IPS-20b (cell line): ENCODE results near the gene AGAP6.
"Not testable (repeated sequence)": the region's sequence is repeated elsewhere in the genome, so short reads cannot be mapped to it uniquely, and the experiment has no call there.

Experiments
- H3K27ac ChIP-seq: one replicate; pipeline ENCODE4 v1.5.1; 2013; ENCODE audit warnings: low read length
- H3K27me3 ChIP-seq: 2 replicates; pipeline ENCODE4 v1.6.1; 2013; ENCODE audit warnings: mild to moderate bottlenecking, low read length, inconsistent platforms; ENCODE audit not compliant: insufficient read depth
- H3K36me3 ChIP-seq: 2 replicates; pipeline ENCODE4 v1.6.1; 2013; ENCODE audit warnings: low read depth, mild to moderate bottlenecking, inconsistent platforms, low read length, moderate library complexity; ENCODE audit not compliant: insufficient read depth
- H3K4me1 ChIP-seq: 2 replicates; pipeline ENCODE4 v1.6.1; 2013; ENCODE audit warnings: mild to moderate bottlenecking, control low read depth, inconsistent platforms, low read length, moderate library complexity; ENCODE audit not compliant: insufficient read depth
- H3K4me3 ChIP-seq: 2 replicates; pipeline ENCODE4 v1.5.1; 2013; ENCODE audit warnings: mild to moderate bottlenecking, low read length, inconsistent platforms
- H3K9ac ChIP-seq: 2 replicates; pipeline ENCODE4 v1.6.1; 2013; ENCODE audit warnings: low read depth, mild to moderate bottlenecking, inconsistent platforms, low read length, moderate library complexity
- H3K9me3 ChIP-seq: 2 replicates; pipeline ENCODE4 v1.6.1; 2013; ENCODE audit warnings: mild to moderate bottlenecking, low read depth, low read length, inconsistent platforms; ENCODE audit not compliant: insufficient read depth

AGAP6 gene

DNA sequence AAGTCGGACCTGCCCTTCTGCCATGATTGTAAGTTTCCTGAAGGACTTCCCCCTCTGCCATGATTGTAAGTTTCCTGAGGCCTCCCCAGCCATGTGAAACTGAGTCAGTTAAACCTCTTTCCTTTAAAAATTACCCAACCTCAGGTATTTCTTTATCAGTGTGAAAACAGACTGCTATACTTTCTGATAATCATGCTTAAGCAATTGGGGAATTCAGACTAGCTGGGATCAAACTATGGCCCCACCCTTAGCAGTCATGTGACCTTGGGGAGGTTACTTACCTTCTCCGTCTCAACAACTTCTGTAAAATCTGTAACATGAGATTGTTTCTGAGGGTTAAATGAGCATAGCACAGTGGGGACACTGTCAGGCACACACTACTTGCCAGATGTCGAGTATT is 999 bp upstream of the AGAP6 start:
- not testable (repeated sequence) for H3K27me3 ChIP-seq, H3K27ac ChIP-seq, H3K4me1 ChIP-seq, H3K9me3 ChIP-seq, H3K9ac ChIP-seq, H3K36me3 ChIP-seq, H3K4me3 ChIP-seq

DNA sequence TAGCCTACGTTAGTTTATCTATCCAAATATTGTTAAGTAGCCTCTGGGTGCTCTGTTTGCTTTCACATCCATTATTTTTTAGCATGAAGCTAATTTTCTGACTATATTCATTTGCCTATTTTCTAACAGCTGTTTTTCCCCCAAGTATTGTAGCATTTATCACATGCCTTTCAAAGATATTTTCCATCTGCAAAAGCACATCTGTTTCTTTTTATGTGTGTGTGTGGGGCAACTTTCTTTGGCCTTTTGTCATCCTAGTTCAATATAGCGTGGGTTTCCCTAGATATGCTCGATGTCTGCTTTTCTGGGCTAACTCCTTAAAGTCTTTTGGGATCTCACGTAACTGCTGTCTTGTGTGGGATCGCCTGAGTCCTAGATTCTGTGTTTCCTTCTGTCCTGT is 7.1 kb downstream of the AGAP6 start:
- H3K36me3 ChIP-seq, H3K9me3 ChIP-seq, H3K27me3 ChIP-seq, H3K27ac ChIP-seq, H3K4me1 ChIP-seq, H3K4me3 ChIP-seq, H3K9ac ChIP-seq: not testable (repeated sequence)

DNA sequence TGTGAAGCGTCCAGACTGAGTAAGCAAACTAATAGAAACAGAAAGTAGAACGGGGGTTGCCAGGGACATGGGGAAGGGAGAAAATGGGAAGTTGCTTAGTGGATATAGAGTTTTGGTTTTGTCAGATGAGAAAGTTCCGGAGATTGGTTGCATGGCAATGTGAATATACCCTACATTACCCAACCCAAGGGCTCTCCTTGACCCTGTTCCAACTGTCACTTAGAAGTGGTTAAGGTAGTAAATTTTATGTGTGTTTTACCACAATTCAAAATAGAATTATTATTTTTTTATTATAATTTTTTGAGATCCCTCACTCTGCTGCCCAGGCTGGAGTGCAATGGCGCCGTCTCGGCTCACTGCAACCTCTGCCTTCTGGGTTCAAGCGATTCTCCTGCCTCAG is 25.8 kb downstream of the AGAP6 start:
- not testable (repeated sequence) for H3K9ac ChIP-seq, H3K4me1 ChIP-seq, H3K4me3 ChIP-seq, H3K9me3 ChIP-seq, H3K27me3 ChIP-seq, H3K27ac ChIP-seq, H3K36me3 ChIP-seq

DNA sequence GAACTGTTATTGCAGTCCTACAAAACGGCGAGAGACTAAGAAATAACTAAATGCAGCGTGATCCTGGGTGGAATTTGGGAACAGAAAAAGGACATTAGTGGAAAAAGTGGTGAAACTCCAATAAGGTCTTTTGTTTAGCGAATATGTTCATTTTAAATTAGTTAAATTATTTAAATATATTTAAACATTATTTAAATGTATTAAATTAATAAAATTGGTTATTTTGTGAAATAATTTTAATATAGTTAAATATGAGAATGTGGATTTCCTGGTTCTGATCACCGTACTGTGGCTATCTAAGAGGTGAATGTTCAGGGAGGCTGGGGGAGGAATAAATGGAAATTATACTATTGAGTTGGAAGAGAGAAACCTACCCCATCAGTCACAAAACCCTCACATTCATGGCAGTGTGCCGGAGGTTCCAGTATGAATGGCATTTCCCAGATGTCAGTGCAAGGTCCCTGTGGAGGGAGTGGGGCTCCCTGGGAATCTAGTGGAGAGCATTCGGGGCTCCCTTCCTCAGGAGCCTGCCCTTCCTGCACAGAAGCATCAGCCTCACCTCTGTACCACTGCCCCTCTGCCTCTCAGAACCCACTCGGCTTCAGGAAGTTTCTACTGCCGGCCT is 27.5 kb downstream of the AGAP6 start:
- not testable (repeated sequence) for H3K27me3 ChIP-seq, H3K9ac ChIP-seq, H3K4me1 ChIP-seq, H3K36me3 ChIP-seq, H3K9me3 ChIP-seq, H3K27ac ChIP-seq, H3K4me3 ChIP-seq

DNA sequence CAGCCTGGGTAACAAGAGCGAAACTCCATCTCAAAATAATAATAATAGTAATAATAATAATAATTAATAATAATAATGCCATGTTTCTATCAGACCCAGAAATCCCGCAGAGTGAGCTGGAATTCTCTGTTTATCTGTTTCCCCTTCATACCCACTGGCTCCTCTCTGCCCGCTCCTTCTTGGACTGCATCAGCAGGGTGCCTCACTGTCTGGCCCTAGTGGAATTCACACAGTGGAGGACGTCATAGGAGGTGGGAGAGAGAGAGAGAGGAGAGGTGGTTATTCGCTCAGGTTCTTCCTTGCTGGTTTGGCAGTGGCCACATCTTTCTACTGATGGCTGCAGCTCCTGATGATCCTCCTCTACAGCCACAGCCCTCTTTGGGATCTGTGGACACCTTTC is 28.7 kb downstream of the AGAP6 start:
- H3K9me3 ChIP-seq, H3K9ac ChIP-seq, H3K4me1 ChIP-seq: not testable (repeated sequence)

DNA sequence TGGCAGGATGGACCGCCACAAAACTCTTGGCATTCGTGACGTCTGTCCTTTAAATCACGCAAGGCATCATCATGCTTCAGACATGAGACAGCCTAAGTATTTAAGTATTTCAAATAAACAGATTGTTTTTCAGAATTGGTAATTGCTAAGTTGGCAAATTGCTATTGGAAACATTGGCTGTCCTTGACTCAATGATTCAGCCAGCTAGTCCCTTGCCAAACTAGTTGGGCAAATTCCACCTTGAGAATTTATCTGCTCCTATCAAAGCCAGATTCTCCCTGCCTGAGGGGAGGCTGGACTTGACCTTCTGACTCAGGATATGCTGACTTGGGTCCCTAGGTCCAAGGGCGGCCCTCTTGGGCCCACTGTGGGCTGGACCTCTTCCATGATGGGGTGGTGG is 29.4 kb downstream of the AGAP6 start:
- H3K27me3 ChIP-seq, H3K9ac ChIP-seq, H3K4me3 ChIP-seq, H3K9me3 ChIP-seq, H3K27ac ChIP-seq, H3K4me1 ChIP-seq, H3K36me3 ChIP-seq: not testable (repeated sequence)

More for the DNA sequence above, 28.7 kb downstream of the AGAP6 start:
- H3K27ac ChIP-seq, H3K36me3 ChIP-seq, H3K27me3 ChIP-seq, H3K4me3 ChIP-seq: not testable (repeated sequence)

DNA sequence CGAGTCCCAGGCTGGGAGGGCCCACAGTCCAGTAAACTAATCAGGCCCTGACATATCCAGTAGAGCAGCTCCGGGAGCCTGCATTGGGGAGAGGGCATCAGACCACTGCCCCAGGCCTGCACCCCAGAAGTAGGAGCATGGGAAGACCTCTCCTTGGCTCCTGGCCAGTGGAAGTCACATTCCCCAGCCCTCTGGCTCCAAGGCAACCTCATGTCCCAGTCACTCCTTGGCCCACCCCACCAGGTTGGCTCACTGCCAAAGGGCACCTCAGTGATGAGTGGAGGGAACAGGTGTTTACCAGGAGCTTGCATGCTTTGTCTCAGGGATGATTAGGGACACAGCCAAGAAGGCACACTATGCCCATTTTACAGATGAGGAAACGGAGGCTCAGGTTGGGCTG is 31.1 kb downstream of the AGAP6 start:
- H3K27ac ChIP-seq, H3K4me3 ChIP-seq, H3K36me3 ChIP-seq, H3K4me1 ChIP-seq, H3K9me3 ChIP-seq, H3K9ac ChIP-seq, H3K27me3 ChIP-seq: not testable (repeated sequence)

DNA sequence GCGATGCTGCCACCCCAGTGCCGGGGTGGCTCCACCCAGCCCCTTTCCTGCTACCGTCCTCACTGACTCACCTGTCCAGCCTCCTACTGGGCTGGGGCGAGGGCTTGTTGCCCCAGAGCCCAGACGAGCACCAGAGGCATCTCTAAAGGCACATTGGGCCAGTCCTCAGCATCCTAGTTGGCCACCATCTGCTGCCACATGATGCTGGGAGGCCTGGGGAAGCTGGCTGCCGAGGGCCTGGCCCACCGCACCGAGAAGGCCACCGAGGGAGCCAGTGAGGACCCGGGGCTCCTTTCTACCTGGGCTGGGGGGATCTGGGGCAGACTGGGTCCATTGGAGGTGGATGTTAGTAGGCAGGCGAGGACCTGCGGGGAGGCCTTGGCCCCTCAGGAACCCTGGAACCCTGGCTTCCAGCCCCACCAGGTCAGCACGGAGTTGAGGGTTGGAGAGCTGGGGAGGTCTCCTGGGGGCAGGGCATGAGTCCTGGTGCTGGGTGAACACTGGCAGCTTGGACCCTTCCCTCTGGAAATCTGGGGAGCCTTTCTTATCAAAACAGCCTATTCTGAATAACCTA is 32.3 kb downstream of the AGAP6 start:
- H3K9me3 ChIP-seq, H3K27me3 ChIP-seq: not testable (repeated sequence)

DNA sequence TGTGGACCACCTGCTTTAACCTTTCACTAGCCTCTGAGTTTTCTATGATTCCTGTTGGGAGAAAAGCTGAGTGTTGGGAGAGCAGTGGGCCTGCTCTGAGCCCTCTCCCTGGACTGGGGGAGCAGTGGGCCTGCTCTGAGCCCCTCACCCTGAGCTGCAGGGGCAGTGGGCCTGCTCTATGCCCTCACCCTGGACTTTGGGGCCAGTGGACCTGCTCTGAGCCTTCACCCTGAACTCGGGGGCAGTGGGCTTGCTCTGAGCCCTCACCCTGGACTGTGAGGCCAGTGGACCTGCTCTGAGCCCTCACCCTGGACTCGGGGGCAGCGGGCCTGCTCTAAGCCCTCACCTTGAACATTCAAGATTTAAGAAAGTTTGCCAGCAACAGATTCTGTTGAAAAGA is 33.4 kb downstream of the AGAP6 start:
- Histone ChIP-seq H3K27me3 (no peaks in the 10 kb centered on the region), H3K4me1 (no peaks in the 10 kb centered on the region), H3K9ac (no peak overlapping the region), H3K4me3 (no peak overlapping the region), H3K27ac (no peak overlapping the region), H3K36me3 (no peaks in the 10 kb centered on the region), H3K9me3 (no peaks in the 10 kb centered on the region)

More for the DNA sequence above, 32.3 kb downstream of the AGAP6 start:
- H3K9ac ChIP-seq, H3K4me3 ChIP-seq, H3K4me1 ChIP-seq, H3K27ac ChIP-seq, H3K36me3 ChIP-seq: not testable (repeated sequence)

DNA sequence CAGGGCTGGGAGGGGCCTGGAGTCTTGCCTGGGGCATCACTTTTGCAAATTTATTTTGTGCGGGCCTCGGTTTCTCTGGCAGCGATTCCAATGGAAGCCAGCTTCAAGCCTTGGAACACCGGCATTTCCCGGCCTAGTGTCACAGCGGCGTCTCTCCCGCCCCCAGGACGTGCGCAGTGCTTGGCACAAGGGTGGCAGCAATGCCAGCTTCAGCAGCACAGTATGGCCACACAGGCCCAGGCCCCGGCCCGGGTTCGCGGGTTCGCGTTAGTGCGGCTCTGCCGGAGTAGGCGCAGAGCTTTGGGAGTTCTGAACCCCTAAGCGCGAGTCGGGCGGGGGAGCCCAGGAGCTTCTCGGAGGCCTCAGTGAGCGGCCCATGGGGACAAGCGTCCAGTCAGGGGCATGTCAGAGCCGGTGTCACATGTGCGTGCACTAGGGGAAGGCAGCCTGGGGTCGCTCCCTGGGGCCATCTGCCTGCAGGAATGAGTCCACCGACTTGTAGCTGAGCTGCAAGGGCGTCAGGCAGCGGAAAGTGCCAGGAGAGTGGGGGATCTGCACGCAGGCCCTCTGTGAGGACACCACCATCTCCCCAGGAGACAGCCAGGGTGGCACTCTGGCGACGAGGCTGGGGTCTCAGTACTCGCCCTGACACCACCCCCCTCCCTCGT is 36.6 kb downstream of the AGAP6 start:
- H3K27ac ChIP-seq, H3K9ac ChIP-seq, H3K4me1 ChIP-seq: not testable (repeated sequence)

DNA sequence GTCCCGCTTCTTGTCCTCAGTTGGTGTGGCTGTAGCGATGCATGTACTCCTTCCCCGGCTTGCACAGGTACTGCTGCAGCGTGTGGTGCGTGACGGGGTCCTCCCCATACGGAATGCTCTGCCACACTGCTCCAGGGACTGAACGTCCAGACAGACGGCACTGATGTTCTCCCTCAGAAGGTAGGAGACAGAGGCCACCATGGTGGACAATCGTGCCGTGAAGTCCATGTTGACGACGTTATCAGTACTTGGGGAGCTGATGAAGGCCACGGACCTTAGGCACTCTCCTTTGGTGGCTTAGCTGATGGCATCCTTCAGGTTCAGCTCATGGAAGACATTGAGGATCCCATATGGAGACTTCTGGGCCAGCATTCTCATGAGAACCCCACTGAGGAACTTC is 37.4 kb downstream of the AGAP6 start:
- Histone ChIP-seq H3K9ac (no peak overlapping the region), H3K36me3 (no peaks in the 10 kb centered on the region), H3K9me3 (no peaks in the 10 kb centered on the region), H3K4me3 (no peak overlapping the region), H3K27ac (no peak overlapping the region), H3K27me3 (no peaks in the 10 kb centered on the region), H3K4me1 (no peaks in the 10 kb centered on the region)

More for the DNA sequence above, 36.6 kb downstream of the AGAP6 start:
- not testable (repeated sequence) for H3K9me3 ChIP-seq, H3K4me3 ChIP-seq, H3K36me3 ChIP-seq, H3K27me3 ChIP-seq

DNA sequence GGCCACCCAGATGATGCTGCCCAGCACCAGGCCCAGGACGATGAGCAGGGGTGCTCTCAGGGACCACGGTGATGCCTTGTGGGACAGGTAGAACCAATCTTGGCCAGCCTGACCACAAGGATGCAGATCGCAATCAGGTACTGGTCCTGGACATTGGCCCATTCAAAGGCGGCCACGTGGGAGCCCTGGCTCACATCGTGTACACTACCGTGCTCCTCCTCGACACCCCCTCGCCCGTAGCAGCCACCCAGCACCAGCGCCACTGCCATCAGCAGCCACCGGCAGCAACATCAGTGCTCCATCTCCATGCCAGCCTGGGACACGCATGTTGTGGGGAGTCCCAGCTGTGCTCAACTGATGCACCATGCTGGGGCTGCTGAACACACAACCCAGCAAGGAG is 39.0 kb downstream of the AGAP6 start:
- no peaks in the 10 kb centered on the region for H3K27me3 ChIP-seq
- no peak overlapping the region for H3K4me3 ChIP-seq
- no peak overlapping the region for H3K27ac ChIP-seq
- no peaks in the 10 kb centered on the region for H3K36me3 ChIP-seq
- H3K4me1 ChIP-seq: no peaks in the 10 kb centered on the region
- no peak overlapping the region for H3K9ac ChIP-seq
- no peaks in the 10 kb centered on the region for H3K9me3 ChIP-seq
